HuH-7.5 (cell line): ENCODE results near the gene PACRG.

Source experiments
- DNase-seq: peaks from one replicate; pipeline ENCODE4 v3.0.0; 2011; ENCODE audit warnings: low spot score

The PACRG gene

DNA sequence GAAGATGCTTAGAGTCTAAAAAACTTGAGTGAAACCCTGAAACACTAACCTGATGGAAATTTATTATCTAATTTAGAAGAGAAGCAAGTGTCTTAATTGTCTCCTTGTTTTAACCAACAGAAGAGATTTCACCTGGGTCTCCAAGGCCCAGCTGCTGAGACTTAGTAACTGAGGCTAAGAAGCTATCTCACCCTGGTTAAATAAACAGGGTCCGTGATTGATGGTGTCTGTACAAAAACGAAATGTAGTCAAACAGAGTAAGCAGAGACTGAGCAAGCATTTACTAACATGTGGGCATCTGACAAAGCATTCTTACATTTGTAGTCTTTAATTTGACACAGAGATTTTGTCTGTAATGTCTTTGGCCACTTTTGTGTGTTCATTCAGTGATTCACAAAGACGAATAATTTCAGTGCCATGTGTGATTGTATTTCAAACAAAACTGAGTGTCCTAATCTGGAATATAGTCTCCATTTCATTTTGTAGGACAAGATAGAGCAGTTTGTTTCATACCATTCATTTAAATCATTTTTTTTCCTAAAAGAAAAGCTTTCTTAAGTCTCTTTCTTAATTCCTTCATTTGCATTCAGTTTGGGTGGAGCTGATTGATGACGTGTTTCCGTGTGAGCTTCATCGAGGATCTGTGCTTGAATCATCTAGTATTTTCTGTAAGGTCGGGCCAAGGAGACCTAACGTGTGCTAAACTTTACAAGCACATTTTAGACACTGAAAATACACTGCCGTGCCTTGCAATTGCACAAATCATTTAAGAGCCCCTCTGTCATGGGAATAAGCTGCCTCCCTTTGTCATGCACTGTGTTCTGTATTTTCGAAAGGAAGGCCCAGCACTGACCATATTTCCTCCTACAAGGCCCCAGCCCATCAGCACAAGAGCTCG, 516.2 kb downstream of the PACRG start:
- DNase-seq: no peak

DNA sequence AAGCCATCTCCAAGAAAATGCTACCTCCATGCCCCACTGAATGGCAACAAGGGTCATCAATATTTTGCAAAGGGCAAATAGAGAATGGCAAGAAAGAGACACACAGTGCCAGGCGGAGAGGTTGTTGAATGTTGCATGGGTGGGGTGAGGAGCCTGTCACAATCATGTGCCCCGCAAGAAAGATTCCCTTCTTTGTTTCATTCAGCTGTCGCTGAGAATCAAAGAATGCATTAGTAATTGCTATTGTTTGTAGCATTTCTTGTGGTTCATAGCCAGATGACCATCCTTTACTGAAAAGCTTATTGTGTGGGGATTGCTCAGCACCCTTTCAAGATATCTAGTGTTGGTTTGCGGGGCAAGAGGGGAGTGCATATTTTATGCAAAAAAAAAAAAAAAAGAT, 520.3 kb downstream of the PACRG start:
- DNase-seq: no peak

DNA sequence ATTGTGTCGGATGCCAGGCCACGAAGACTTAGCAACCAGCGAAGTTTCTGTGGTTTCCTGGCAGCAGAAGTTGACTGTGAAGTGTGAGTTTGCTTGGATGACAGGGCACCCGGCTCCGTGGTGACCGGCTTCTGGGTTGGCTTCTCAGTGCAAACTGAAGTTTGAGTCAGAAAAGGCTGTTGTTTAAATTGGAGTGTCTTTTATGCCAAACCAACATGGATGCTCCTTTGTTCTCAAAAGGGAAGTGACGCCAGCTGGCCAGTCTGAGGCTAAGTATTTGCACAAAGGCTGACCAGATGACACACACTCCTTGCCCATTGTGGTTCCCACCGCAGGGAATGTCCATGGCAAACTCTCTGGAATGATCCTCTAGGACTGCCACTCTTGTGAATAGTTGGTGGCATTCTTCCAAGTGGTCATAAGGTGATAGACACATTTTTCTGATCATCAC, 521.9 kb downstream of the PACRG start:
- no peak for DNase-seq

DNA sequence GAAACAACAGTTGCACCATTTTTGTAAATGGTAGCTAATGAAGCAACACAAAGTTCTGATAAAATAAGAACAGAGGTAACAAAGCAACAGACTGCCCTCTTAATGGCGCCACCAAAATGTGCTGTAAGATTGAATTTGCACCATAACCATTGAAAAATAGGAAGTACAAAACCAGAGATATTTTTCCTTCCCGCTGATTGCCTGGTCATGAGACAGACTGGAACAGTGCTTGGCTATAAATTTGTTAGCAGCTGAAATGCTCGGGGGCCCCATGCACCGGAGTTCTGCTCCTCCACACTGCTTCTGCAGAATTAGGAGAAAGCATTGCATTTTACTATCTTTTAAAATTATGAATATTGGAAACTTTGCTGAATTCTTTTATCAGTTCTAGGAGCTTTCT, 522.3 kb downstream of the PACRG start:
- DNase-seq: no peak

DNA sequence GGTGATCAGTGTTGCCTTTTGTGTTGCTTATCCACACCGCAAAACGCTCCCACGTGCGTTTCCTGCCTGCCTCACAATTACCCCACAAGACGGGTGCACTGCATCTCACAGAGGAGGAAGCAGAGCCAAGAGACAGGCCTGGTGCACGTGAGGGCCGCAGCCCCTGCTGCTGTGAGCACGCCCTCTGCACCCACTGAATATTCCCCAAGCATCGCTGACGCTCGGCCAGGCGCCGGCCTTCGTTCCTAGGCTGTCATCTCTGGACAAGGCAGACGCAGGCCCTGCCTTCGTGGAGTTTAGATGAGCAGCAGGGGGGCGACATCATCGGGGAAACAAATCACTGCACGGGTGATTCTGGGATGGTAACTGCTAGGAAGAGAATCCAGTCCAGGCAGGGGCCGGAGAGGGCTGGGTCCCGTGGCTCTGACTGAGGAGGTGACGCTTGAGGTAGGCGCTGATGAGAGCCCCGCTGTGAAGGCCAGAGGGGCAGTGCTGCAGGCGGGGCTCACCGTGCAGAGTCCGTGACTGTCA, 524.4 kb downstream of the PACRG start:
- no peak for DNase-seq

DNA sequence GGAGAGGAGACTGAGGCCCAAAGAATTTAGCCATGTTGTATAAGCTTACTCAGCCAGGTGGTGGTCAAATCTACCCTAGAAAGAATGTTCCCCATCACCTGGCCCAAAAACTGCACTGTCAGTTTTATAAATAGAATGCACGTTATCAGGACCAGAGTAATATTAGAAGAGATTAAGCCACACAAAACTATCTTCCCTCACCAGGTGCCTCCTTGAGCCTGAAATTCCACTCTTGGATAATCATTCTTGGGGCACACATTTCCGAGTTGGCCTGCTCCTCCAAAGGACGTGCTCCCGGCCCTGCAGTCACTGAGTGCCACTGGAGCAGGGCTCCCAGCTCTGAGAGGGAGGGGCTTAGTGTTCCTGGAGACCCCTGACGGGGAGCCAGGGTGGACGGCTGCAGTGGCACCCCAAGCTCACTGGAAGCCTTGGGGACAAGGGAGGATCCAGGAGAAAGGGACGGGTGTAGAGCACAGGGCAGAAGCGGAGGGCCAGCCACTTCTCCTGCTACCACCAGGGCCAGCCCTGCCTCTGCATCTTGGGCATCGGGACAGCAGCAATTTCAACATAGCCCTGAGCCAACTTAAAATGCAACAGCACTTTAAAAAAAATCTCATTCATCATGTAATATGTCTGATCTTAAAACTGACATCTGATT, 525.9 kb downstream of the PACRG start:
- DNase-seq: no peak

GRCh38 chr6:163254341-163254835, 526.6 kb downstream of the PACRG start:
- DNase-seq: no peak

- no peak for DNase-seq
Measured at GRCh38 chr6:163255265-163255664, 527.5 kb downstream of the PACRG start.

DNA sequence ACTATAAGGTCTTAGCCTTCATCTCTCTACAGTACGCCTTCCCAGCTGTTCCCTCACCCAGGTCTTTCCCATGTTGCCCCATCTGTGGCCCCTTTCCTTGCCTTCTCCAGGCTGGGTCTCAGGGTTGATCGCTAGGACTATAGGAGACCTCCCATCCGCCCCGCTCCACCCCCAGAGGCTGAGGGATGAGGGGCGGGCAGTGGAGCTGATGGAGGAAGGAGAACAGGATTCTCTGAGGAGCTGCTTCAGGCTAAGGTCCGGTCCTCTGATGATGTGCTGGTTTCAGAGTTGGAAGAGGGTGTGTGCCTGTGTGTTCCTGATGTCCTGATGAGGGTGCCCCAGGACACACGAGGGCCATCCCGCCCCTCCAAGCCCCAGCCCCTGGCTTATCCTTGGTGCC, 531.9 kb downstream of the PACRG start:
- no peak for DNase-seq

DNA sequence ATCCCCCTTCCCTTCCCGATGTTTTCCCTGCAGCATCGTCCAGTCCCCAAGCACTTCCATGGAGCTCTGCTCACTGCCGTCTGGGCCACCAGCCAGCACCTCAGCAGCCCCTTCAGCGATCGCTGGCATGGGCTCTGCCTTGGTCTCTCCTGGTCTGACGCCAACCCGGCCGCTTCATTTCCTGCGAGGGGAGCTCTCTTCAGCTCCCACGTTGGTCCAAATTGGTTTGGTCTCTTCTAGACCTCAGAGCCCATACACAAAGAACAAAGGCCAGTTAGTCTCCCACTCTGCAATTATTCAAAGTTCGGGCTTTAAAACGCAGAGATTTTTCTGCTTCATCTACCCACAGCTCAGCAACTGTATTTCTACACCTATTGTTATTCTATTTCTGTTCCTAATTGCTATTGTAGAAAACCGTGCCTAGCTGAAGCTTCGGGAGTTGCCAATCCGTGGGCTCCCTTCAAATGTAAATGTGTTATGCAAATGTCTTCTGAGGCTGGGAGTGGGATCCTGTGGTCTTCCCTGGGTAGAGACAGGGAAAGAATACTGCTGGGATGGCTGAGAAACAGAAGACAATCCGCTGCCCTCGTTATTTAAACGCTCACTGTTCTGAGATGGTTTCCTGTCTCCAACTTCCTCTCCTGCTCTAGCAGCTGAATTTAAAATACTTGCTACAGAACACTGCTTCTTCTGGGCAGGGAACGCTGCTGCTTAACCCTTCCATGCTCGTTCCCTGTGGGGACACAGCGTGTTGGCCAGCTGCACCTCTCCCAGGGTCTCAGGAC, 532.5 kb downstream of the PACRG start:
- no peak for DNase-seq

DNA sequence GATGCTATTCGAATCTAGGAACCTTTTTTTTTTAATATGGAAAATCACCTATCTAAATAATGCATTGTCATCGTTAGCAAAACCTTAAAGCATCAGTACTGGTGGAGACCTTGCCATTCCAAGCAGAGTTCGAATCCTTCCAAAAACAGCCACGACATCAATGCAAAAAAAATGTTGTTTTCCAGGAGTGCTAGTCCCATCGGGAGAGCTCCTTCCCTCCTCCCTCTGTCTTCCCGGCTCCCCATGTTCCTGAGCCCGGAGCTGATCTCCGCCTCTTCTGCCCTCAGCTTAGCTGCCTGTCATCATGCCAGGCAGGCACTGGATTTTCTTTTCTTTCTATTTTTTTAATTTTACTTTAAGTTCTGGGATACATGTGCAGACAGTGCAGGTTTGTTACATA, 533.1 kb downstream of the PACRG start:
- no peak for DNase-seq

DNA sequence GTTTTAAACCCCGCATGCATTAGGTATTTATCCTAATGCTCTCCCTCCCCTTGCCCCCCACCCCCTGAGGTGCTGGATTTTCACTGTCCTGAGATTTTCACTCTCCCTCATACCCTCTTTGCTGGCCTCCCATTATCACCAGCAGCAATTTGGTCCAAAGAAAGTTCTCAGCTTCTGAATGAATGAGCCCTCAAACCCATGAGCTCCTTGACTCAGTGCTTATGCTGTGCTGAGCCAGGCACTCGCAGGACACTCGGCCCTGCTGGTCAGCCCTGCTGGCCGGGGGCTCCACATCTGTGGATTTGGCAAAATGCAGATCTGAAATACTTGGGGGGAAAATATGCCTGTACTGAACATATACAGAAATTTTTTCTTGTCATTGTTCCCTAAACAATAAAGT, 533.6 kb downstream of the PACRG start:
- no peak for DNase-seq

- DNase-seq: no peak
Measured at GRCh38 chr6:163262080-163262479, 534.3 kb downstream of the PACRG start.

DNA sequence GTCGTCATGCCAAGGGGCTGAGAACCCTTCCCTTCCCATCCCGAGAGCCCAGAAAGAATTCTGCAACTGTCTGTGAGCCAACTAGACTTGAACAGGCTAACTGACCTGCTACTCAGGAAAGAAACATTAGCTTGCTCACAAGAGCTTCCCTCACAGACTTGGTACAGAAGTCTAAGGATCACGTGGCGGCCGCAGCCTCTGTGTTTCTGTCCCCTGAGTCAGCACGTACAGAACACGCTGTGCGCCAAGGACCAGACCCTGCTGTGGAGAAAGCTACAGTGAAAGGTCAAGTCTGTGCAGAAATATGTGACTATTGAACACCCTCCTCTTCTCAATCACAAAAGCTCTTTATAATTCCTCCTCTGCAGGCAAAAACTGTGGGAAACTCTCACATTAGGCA, 535.4 kb downstream of the PACRG start:
- no peak for DNase-seq

GRCh38 chr6:163263998-163264661, 536.4 kb downstream of the PACRG start:
- DNase-seq: no peak

GRCh38 chr6:163264662-163265035, 536.9 kb downstream of the PACRG start:
- no peak for DNase-seq

DNA sequence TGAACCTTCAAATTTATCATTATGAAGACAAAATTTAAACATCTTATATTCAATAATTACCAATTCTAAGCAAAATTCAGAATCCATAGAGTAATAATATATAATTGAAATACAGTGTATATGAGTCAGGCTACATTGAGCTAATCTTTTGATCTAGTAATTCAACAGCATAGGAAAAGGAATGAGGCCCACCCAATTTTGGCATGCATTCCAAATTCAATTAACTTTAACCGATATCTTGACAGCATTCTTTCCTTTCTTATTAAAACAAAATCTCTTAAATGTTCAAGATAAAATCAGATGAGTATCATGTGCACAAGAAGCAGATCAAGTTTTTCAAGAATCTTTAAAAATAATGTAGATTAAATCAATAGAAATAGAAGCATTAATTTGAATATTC, 553.9 kb downstream of the PACRG start:
- no peak for DNase-seq

DNA sequence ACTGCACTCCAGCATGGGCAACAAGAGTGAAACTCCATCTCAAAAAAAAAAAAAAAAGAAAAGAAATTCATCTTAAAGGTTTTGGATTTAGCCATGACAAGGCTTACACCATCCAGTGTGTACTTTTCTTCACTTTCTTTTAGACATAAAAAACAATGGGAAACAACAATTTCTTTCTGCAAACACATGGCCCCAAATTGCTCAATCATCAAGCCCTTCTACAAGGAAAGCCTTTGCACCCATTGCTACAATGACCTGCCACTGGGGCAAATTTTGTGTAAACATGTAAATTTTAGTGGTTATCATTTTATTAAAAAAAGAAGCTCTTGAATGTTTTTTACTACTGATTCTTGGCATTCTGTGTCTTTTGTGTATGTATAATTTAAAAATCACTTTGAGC, 554.9 kb downstream of the PACRG start:
- DNase-seq: no peak

DNA sequence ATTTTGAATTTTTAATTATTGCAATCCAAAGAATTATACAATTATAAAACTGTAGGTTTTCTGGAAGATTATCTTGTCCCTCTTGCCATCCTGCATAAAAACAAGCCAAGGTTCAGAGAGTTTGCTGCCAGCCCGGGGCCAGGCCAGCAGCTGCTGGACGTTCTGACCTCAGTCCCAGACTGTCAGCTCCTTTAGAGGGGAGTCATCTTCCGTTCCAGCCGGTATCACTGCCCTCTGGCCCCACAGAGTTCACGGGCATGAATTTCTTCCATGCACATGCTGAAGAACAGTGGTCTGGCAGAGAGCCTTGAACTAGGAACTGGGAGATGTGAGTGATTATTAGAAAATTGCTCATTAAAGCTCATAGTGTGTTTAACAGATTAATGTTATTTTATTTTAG, 556.4 kb downstream of the PACRG start:
- DNase-seq: no peak

- no peak for DNase-seq
Measured at GRCh38 chr6:163285691-163286090, 557.9 kb downstream of the PACRG start.

DNA sequence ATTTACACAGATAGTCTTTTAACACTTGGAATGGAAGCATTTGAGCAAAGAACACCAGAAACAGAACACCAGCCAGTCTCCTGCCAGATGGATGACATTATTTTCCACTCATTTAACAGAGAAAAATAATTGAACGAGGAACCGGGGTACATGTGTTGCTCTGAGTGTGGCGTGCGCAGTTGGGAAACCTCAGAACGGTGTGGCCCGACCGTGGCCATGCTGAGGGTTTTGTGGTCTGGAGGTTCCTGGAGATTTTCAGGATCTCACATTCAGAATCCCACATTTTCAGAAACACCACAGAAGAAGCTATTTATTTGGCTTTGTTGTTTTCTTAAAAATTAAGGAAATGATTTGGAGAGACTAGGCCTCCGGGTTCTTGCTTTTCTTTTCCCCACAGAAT, 559.9 kb downstream of the PACRG start:
- DNase-seq: no peak

DNA sequence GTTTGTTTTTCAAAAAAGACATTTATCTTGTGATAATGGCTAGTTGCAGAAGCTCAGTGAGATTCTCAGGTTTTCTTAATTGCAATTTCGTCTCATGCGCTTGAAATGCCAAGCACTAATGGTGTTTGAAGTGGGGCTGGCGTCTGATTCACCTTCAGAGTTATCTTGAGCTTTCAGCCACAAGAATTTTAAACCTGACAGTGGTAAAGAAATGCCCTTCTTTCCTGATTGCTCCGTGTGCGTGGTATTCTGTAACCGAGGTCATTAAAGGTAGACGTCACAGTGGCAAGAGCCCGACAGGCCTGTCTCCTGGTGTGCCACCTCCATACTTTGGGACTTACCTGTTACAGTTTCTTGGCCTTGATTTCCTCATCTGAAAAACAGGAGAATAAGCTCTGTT, 560.3 kb downstream of the PACRG start:
- DNase-seq: no peak
